Activated CD8-positive, alpha-beta T cell treated with anti-CD3 and anti-CD28 coated beads for 36 hours (primary cell): ENCODE data around the gene DUSP5. TPM values are rescaled to one million over a fixed set of nuclear protein-coding genes. Genes with fewer than 3 reads are reported as not detected.
"Not testable (repeated sequence)": the region's sequence is repeated elsewhere in the genome, so short reads cannot be mapped to it uniquely, and the experiment has no call there.

Source experiments
- ATAC-seq: fragments of 200-7000 bp; cut with Tn5 transposase; one replicate; pipeline ENCODE4 v1.10.0; 2021; ENCODE audit warnings: mild to moderate bottlenecking, moderate library complexity
- CTCF ChIA-PET: fragments of 350-600 bp; sonication (Branson Sonifier 250); formaldehyde crosslinking; loops from one replicate; lab custom pipeline; 2021; ENCODE audit warnings: antibody characterized with exemption; lab: Charles Lee
- POLR2A ChIA-PET: fragments of 350-600 bp; sonication (Branson Sonifier 250); formaldehyde crosslinking; loops from one replicate; lab custom pipeline; 2021; ENCODE audit warnings: antibody characterized with exemption; lab: Charles Lee
- DNase-seq: peaks from one replicate; pipeline ENCODE4 v3.0.0-alpha.2; 2020
- H3K27ac Mint-ChIP-seq: one replicate; pipeline ENCODE4 v1.8.0; 2021; ENCODE audit warnings: mild to moderate bottlenecking, mixed read lengths
- H3K27me3 Mint-ChIP-seq: one replicate; pipeline ENCODE4 v1.8.0; 2021; ENCODE audit warnings: mixed read lengths
- H3K36me3 Mint-ChIP-seq: one replicate; pipeline ENCODE4 v1.8.0; 2021; ENCODE audit warnings: low read depth, mixed read lengths
- H3K4me1 Mint-ChIP-seq: one replicate; pipeline ENCODE4 v1.8.0; 2021; ENCODE audit warnings: low read depth, mixed read lengths
- H3K4me3 Mint-ChIP-seq: one replicate; pipeline ENCODE4 v1.8.0; 2021; ENCODE audit warnings: mild to moderate bottlenecking, moderate library complexity, mixed read lengths
- H3K9me3 Mint-ChIP-seq: one replicate; pipeline ENCODE4 v1.8.0; 2021; ENCODE audit warnings: mixed read lengths
- intact Hi-C: fragments of 100-400 bp; cut with micrococcal nuclease; formaldehyde crosslinking; loops from one replicate; pipeline ENCODE4 v1.10.0; 2022
- total RNA-seq, 2 experiments: library from RNA; stranded (reverse); gene quantifications; one replicate each; pipeline ENCODE4 v1.2.3, GENCODE V29; 2021
- TF ChIP-seq, protein P1 (sequence below): fragments of 200-600 bp; IDR thresholded peaks from one replicate; pipeline ENCODE4 v1.8.0; 2022; ENCODE audit warnings: antibody characterized with exemption, mild to moderate bottlenecking

The DUSP5 gene
- total RNA-seq, 2 experiments from 2014 or later = 49.4 to 50.8 TPM

GRCh38 chr10:110527731-110528171, 30.0 kb downstream of the DUSP5 start:
- Mint-ChIP-seq H3K27ac (peak overlapping the region; percentile 53), H3K27me3 (no peaks in the 10 kb centered on the region), H3K36me3 (peaks cover 2% of the 10 kb centered on the region), H3K4me1 (peaks cover 68% of the 10 kb centered on the region), H3K4me3 (peak overlapping the region; percentile 3), H3K9me3 (no peaks in the 10 kb centered on the region)
- intact Hi-C loops = loop anchor here (2.0 kb wide), 2 partner anchors 23 to 113 kb away; no protein-coding TSS in a partner anchor
- ChIA-PET POLR2A (interaction anchor here (1.0 to 2.6 kb wide), 4 partner anchors 15 to 31 kb away, joined by 3 to 16 read pairs (median 4); no protein-coding TSS in a partner anchor), CTCF (no interaction called here)
- ATAC-seq (no peak), DNase-seq (no peak)
- TF ChIP-seq, protein P1, sequence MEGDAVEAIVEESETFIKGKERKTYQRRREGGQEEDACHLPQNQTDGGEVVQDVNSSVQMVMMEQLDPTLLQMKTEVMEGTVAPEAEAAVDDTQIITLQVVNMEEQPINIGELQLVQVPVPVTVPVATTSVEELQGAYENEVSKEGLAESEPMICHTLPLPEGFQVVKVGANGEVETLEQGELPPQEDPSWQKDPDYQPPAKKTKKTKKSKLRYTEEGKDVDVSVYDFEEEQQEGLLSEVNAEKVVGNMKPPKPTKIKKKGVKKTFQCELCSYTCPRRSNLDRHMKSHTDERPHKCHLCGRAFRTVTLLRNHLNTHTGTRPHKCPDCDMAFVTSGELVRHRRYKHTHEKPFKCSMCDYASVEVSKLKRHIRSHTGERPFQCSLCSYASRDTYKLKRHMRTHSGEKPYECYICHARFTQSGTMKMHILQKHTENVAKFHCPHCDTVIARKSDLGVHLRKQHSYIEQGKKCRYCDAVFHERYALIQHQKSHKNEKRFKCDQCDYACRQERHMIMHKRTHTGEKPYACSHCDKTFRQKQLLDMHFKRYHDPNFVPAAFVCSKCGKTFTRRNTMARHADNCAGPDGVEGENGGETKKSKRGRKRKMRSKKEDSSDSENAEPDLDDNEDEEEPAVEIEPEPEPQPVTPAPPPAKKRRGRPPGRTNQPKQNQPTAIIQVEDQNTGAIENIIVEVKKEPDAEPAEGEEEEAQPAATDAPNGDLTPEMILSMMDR = no peak

DNA sequence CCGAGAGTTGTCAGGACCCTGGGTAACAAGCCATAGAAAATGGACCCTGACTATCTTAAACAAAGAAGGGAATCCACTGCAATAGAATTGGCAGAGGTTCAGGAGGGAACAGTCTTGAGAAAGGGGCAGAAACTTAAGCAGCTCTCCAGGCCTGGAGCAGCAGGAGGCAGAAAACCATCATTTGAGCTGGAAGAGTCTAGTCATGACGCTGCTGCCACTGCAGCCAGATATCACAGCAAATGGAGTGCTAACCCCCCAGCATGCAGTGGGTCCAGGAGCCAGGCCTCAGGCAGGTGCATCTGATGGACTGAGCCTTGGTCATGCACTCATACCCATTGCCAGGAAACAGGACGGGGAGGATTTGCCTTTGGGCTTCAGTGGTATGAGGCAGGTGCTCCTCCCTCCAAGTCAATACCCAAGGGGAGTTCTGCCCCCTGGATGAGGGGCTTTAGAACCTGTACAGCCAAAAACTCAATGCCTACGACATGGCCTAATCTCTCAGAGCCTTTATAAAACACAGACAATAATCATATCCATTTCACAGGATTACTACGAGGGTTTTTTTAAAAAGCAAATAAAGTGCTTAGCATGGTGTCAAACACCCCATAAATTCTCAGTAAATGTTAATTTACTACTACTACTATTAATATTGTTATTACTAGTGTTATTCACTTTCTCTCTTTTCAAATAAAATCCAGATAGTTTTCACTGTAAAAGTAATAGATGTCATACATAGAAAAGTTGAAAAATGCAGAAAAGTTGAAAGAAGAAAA, 30.7 kb downstream of the DUSP5 start:
- POLR2A ChIA-PET = interaction anchor here (1.0 to 2.6 kb wide), 6 partner anchors 16 to 113 kb away, joined by 3 to 18 read pairs (median 4); no protein-coding TSS in a partner anchor
- peak; percentile 40 for ATAC-seq
- TF ChIP-seq, protein P1 = no peak
- CTCF ChIA-PET = interaction anchor here (0.9 to 2.0 kb wide), 4 partner anchors 16 to 223 kb away, joined by 3 to 6 read pairs (median 4); no protein-coding TSS in a partner anchor
- Mint-ChIP-seq H3K9me3 (no peaks in the 10 kb centered on the region), H3K27me3 (no peaks in the 10 kb centered on the region), H3K4me3 (peak overlapping the region; percentile 3), H3K36me3 (peaks cover 2% of the 10 kb centered on the region), H3K27ac (peak overlapping the region; percentile 53), H3K4me1 (peaks cover 70% of the 10 kb centered on the region)
- no peak for DNase-seq
- intact Hi-C loops = loop anchor here (2.0 kb wide), 2 partner anchors 24 to 114 kb away; no protein-coding TSS in a partner anchor

DNA sequence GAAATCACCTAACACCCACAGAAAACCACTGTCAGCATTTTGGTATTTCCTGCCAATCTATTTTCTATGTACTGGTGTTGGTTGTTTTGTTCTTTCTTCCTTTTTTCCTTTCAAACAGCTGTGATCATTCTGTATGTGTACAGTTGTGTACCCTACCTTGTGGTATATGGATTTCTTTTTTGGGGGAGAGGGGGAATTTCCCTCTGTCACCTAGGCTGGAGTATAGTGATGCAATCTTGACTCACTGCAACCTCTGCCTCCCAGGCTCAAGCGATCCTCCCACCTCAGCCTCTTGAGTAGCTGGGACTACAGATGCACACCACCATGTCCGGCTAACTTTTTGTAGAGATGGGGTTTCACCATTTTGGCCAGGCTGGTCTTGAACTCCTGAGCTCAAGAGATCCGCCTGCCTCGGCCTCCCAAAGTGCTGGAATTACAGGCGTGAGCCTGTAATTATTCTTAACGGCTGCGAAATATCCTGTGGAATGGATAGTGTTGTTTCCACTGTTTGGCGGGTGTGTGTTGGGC, 31.4 kb downstream of the DUSP5 start:
- Mint-ChIP-seq H3K27ac (peak overlapping the region; percentile 53), H3K4me1 (peaks cover 64% of the 10 kb centered on the region)

DNA sequence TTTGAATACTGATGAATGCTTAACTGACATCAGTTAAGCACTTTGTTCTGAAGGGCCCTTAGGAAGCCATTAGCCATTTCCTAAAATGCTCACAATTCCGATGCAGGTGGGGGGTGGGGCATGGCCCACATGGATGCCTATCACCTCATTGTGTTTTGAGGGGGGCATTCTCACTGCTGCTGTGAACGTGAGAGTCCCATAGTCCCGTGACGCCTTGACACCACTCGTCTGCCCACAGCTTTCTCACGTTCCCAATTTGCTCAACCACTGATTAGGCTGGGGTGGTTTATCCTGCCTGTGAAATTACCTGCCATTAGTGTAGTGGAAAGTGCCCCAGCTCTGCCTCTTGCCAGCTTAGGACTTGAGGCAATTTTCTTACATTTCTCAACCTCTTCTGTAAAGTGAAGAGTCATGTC, 31.9 kb downstream of the DUSP5 start:
- peak overlapping the region; percentile 0 for H3K4me3 Mint-ChIP-seq
- no peaks in the 10 kb centered on the region for H3K9me3 Mint-ChIP-seq
- intact Hi-C loops = loop anchor here (1.0 to 2.0 kb wide), 3 partner anchors 25 to 115 kb away; no protein-coding TSS in a partner anchor
- DNase-seq (peak; percentile 48), ATAC-seq (peak; percentile 8)
- POLR2A ChIA-PET = interaction anchor here (1.1 to 2.6 kb wide), 5 partner anchors 12 to 114 kb away, joined by 3 to 18 read pairs (median 4); partner anchors contain the start of gene SMC3
- H3K27me3 Mint-ChIP-seq = no peaks in the 10 kb centered on the region
- CTCF ChIA-PET = interaction anchor here (0.7 to 2.0 kb wide), 7 partner anchors 17 to 224 kb away, joined by 3 to 6 read pairs (median 4); no protein-coding TSS in a partner anchor
- no peaks in the 10 kb centered on the region for H3K36me3 Mint-ChIP-seq
- TF ChIP-seq, protein P1 = no peak
- H3K27ac Mint-ChIP-seq = peak overlapping the region; percentile 53
- peaks cover 63% of the 10 kb centered on the region for H3K4me1 Mint-ChIP-seq

More for the DNA sequence above, 31.4 kb downstream of the DUSP5 start:
- peak; percentile 73 for DNase-seq
- ChIA-PET POLR2A (interaction anchor here (1.1 to 2.6 kb wide), 5 partner anchors 12 to 114 kb away, joined by 3 to 18 read pairs (median 4); partner anchors contain the start of gene SMC3), CTCF (interaction anchor here (0.9 to 2.0 kb wide), 6 partner anchors 17 to 224 kb away, joined by 3 to 6 read pairs (median 4); no protein-coding TSS in a partner anchor)
- not testable (repeated sequence) for H3K36me3 Mint-ChIP-seq, H3K27me3 Mint-ChIP-seq, H3K9me3 Mint-ChIP-seq
- peak overlapping the region; percentile 0 for H3K4me3 Mint-ChIP-seq
- peak; percentile 84 for ATAC-seq
- intact Hi-C loops = loop anchor here (1.0 to 2.0 kb wide), 3 partner anchors 24 to 114 kb away; no protein-coding TSS in a partner anchor
